T-helper 1 cell (primary cell): ENCODE results near the gene MYO1A.
"Not testable (repeated sequence)": the region's sequence is repeated elsewhere in the genome, so short reads cannot be mapped to it uniquely, and the experiment has no call there.

Experiments
- DNase-seq, 5 donors: peaks; one replicate each; pipeline ENCODE4 v3.0.0-alpha.2; 2012 to 2020

The MYO1A gene

GRCh38 chr12:57046947-57047890 lies 2.7 kb downstream of the MYO1A start:
- DNase-seq, result peak in 1 of 5 donors; percentile 81

- no peak for DNase-seq
These were observed 3.7 kb downstream of the MYO1A start for GRCh38 chr12:57046086-57046791.

GRCh38 chr12:57044889-57045288 lies 5.0 kb downstream of the MYO1A start:
- no peak for DNase-seq

- no peak for DNase-seq
These were observed 5.5 kb downstream of the MYO1A start for GRCh38 chr12:57044468-57044867.

GRCh38 chr12:57042695-57043094 lies 7.2 kb downstream of the MYO1A start:
- DNase-seq, result no peak

- DNase-seq, result no peak
These were observed 9.2 kb downstream of the MYO1A start for GRCh38 chr12:57040750-57041149.

- no peak for DNase-seq
These were observed 9.7 kb downstream of the MYO1A start for GRCh38 chr12:57040211-57040610.

- DNase-seq, result no peak
These were observed 10.7 kb downstream of the MYO1A start for GRCh38 chr12:57039016-57039798.

GRCh38 chr12:57037264-57037663 lies 12.7 kb downstream of the MYO1A start:
- no peak for DNase-seq

- no peak for DNase-seq
These were observed 16.5 kb downstream of the MYO1A start for GRCh38 chr12:57033431-57033830.

GRCh38 chr12:57031789-57032188 lies 18.1 kb downstream of the MYO1A start:
- DNase-seq, result no peak

- DNase-seq, result peak in 1 of 5 donors; percentile 23
These were observed 18.7 kb downstream of the MYO1A start for GRCh38 chr12:57031138-57031725.

GRCh38 chr12:57029457-57029856 lies 20.5 kb downstream of the MYO1A start:
- DNase-seq, result no peak

GRCh38 chr12:57027805-57028153 lies 22.1 kb downstream of the MYO1A start:
- DNase-seq, result no peak

GRCh38 chr12:57027011-57027804 lies 22.7 kb downstream of the MYO1A start:
- DNase-seq, result no peak

- no peak for DNase-seq
These were observed 24.7 kb downstream of the MYO1A start for GRCh38 chr12:57025196-57025595.

GRCh38 chr12:57022324-57022723 lies 27.6 kb downstream of the MYO1A start:
- DNase-seq, result not testable (repeated sequence)

GRCh38 chr12:57019983-57020719 lies 29.8 kb downstream of the MYO1A start:
- no peak for DNase-seq

GRCh38 chr12:57018906-57019305 lies 31.0 kb downstream of the MYO1A start:
- DNase-seq, result no peak

- DNase-seq, result not testable (repeated sequence)
These were observed 31.6 kb downstream of the MYO1A start for GRCh38 chr12:57018353-57018752.

GRCh38 chr12:57016348-57016747 lies 33.6 kb downstream of the MYO1A start, which contains the start of gene TAC3:
Gene TAC3, minus strand, starts transcription at chr12:57016529. Its CDS starts 732 bp downstream, at chr12:57015797.
- DNase-seq, result no peak
